HG03045 (cell line): Measurements from ENCODE around the gene NUP43.
"Not testable (repeated sequence)": the region's sequence is repeated elsewhere in the genome, so short reads cannot be mapped to it uniquely, and the experiment has no call there.

Experiments used
- ATAC-seq: cut with Tn5 transposase; IDR thresholded peaks from one replicate; pipeline ENCODE4 v1.9.1; 2021; ENCODE audit warnings: mild to moderate bottlenecking, moderate library complexity; ENCODE audit not compliant: unreplicated experiment

The NUP43 gene

GRCh38 chr6:149694921-149695320, 51.4 kb downstream of the NUP43 start:
- no peak for ATAC-seq

- no peak for ATAC-seq
Measured at GRCh38 chr6:149691201-149691600, 55.1 kb downstream of the NUP43 start.

GRCh38 chr6:149686230-149686629, 60.1 kb downstream of the NUP43 start:
- no peak for ATAC-seq

GRCh38 chr6:149683256-149683859, 63.0 kb downstream of the NUP43 start:
- no peak for ATAC-seq

- ATAC-seq: not testable (repeated sequence)
Measured at GRCh38 chr6:149681845-149682244, 64.5 kb downstream of the NUP43 start.

GRCh38 chr6:149681209-149681608, 65.1 kb downstream of the NUP43 start:
- ATAC-seq: no peak

- ATAC-seq: peak; percentile 55
Measured at GRCh38 chr6:149680503-149680902, 65.8 kb downstream of the NUP43 start.
